ENCODE measurements around the gene ZNF491. TPM values are rescaled to one million over a fixed set of nuclear protein-coding genes. Genes with fewer than 3 reads are reported as not detected.

The ZNF491 gene
- total RNA-seq, 2 donors from 2014 or later: 0.46 to 2.4 TPM

DNA sequence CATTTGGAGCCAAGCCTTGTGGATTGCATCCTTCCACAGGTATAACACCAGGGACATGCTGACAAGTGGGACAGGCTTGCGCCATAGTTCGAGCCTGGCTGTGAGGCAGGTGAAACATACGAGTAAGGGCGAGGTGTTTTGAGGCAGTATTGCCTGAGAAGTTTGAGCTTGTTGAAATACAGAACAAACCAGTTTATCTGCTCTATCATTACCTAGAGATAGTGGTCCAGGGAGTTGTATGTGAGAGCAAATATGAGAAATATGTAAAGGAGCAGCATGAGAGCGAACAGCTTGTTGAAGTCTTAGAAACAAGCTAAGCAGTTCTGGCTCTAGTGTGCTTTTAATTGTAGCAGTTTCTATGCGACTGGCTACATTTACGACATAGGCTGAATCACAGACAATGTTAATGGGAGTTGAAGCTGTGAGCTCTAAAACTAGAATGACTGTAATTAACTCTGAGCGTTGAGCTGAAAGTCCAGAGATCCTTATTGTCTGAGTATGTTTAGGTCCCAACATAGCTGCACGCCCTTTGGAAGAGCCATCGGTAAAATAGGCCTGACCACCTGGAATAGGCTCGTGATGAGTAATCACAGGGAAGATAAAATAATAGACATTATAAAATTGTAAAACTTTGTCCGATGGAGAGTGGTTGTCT is 58.4 kb downstream of the ZNF491 start:
- H3K27me3 Mint-ChIP-seq (ENCODE audit: low read depth): no peaks in the 10 kb centered on the region
- peaks cover 35 to 51% of the 10 kb centered on the region in 2 donors for H3K36me3 Mint-ChIP-seq (ENCODE audit: insufficient read depth in 2 of 2)
- H3K9me3 Mint-ChIP-seq: peaks cover 8 to 32% of the 10 kb centered on the region in 2 donors
- H3K27ac Mint-ChIP-seq: no peak overlapping the region
- H3K4me1 Mint-ChIP-seq (ENCODE audit: low read depth): no peaks in the 10 kb centered on the region
- no peak for ATAC-seq (replicated peaks in 1 of 2)
- H3K4me3 Mint-ChIP-seq: no peak overlapping the region
- DNase-seq: no peak

Other genes starting within 250 kb of the ZNF491 start
- gene ELOF1, start 239.3 kb upstream of the ZNF491 start, total RNA-seq: 10 to 100 TPM; 50.8 to 50.9 TPM
- gene ACP5, start 220.9 kb upstream of the ZNF491 start, total RNA-seq: 10 to 100 TPM; 22.9 to 31.5 TPM
- 1 to 10 TPM; 8.1 to 8.5 TPM for gene ZNF627, start 201.0 kb upstream of the ZNF491 start, total RNA-seq
- 1 to 10 TPM; 1.4 to 3.3 TPM for gene ZNF823, start 59.6 kb upstream of the ZNF491 start, total RNA-seq
- gene ZNF441, start 31.5 kb upstream of the ZNF491 start, total RNA-seq: 1 to 10 TPM; 5.3 to 6.0 TPM
- gene ZNF440, start 15.8 kb downstream of the ZNF491 start, total RNA-seq: 10 to 100 TPM; 10.2 to 11.2 TPM
- gene ZNF439, start 50.2 kb downstream of the ZNF491 start, total RNA-seq: 10 to 100 TPM in 1 of 2 donors, 1 to 10 TPM in 1; 5.8 to 10.1 TPM
- gene ZNF69, start 89.3 kb downstream of the ZNF491 start, total RNA-seq: 1 to 10 TPM; 2.0 to 2.6 TPM
- gene ZNF700, start 126.6 kb downstream of the ZNF491 start, total RNA-seq: 10 to 100 TPM; 16.0 to 17.2 TPM
- 1 to 10 TPM; 1.3 to 2.4 TPM for gene ZNF763, start 166.5 kb downstream of the ZNF491 start, total RNA-seq
- 1 to 10 TPM; 1.6 to 2.3 TPM for gene ZNF433, start 237.2 kb downstream of the ZNF491 start, total RNA-seq

All from activated T-cell treated with anti-CD3 and anti-CD28 coated beads, Interleukin-2, amount 50 U/mL, for 72 hours (primary cell).